NCI-H226 (cell line): ENCODE data around the gene TRNAU1AP.
"Not testable (repeated sequence)": the region's sequence is repeated elsewhere in the genome, so short reads cannot be mapped to it uniquely, and the experiment has no call there.

Experiments used
- DNase-seq: peaks from one replicate; pipeline ENCODE4 v3.0.0-alpha.2; 2015

TRNAU1AP gene

DNA sequence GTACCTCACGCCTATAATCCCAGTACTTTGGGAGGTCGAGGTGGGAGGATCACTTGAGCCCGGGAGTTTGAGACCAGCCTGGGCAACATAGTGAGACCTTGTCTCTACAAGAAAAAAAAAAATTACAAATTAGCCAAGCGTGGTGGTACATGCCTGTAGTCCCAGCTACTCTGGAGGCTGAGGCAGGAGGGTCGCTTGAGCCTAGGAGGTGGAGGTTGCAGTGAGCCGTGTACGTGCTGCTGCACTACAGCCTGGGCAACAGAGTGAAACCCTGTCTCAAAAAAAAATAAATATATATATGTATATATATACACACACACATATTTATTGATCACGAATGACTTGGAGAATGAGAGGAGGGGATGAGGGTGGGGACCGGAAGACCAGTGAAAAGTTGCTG lies 30.3 kb upstream of the TRNAU1AP start:
- not testable (repeated sequence) for DNase-seq

DNA sequence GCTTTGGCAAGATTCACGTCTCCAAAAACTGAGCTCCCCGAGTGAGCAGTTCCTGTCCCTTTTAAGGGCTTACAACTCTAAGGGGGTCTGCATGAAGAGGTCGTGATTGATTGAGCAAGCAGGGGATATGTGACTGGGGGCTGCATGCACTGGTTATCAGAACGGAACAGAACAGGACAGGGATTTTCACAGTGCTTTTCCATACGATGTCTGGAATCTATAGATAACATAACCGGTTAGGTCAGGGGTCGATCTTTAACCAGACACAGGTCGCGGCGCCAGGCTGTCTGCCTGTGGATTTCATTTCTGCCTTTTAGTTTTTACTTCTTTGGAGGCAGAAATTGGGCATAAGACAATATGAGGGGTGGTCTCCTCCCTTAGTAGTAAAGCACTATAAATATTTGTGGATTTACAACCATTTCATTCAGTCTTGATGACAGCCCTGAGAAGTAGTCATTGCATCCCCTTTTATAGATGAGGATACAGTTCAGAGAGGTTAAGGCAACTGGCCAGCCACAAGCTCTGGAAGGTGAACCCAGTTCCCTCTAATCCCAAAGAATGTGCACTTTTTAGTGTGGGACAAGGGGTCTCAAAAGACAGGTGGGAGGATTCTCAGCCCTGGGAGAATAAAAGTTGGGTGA lies 27.8 kb upstream of the TRNAU1AP start:
- not testable (repeated sequence) for DNase-seq

DNA sequence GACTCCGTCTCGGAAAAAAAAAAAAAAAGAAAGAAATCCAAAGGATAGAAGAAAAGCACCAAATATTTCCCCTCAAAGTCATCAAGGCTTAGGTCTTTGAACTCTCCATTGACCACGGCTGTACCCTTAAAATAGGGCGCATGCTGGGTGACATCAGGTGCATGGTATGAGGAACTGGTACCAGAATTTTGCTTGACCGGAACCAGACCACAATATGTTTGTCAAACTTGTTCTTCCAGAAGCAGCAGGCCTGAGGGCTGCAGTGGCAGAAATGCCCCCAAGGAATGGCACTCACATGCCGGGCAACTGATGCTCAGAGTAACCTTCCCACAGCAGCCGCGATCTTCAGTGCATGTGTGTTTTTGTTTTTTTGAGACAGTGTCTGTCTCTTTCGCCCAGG lies 26.0 kb upstream of the TRNAU1AP start:
- no peak for DNase-seq

DNA sequence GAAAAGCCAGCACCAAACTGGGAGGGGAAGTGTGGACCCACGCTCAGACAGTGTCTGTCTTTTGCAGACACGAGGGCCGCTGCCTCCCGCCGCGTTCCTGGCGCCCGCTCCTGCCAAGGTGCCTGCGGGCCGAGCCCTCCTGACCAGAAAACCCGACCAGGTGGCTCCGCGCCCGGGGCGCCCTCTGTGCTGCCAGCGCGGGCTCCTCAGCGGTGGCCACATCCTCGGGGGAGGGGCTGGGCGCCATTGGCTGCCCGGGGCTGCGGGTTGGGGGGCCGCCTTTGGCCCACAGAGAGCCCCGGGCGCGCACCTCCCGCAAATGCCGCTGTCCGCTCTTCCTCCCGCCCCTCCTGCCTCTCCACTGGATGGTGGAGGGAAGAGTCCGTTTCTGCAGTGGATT lies 22.4 kb upstream of the TRNAU1AP start:
- DNase-seq: no peak

DNA sequence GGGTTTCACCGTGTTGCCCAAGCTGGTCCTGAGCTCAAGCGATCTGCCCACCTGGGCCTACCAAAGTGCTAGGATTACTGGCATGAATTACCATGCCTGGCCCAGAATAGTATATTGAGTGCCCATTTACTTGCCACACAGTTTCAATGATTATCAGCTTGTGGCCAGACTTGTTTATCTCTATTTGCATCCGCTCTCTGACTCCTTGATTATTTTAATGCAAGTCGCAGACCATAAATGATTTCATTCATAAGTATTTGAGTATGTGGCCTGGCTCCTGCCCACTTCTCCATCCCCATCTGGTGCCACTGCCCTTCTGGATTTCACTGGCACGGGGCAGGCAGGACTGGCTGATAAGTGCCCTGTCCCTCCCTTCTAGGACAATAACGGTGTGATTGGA lies 18.2 kb upstream of the TRNAU1AP start:
- no peak for DNase-seq

DNA sequence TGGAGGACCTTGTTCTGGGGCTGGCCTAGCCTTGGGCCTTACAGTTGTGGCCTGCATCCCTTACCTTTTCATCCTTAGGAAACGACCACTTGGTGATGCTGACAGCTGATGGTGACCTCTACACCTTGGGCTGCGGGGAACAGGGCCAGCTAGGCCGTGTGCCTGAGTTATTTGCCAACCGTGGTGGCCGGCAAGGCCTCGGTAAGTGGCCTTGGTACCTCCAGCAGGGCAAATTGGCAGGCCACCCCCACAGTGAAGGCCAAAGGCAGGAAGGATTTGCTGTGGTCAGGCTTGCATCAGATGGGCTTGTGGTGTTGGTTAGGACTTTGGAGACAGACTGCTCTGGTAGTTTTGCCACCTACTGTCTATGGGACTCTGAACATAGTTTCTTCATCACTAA lies 17.7 kb upstream of the TRNAU1AP start:
- DNase-seq: no peak

DNA sequence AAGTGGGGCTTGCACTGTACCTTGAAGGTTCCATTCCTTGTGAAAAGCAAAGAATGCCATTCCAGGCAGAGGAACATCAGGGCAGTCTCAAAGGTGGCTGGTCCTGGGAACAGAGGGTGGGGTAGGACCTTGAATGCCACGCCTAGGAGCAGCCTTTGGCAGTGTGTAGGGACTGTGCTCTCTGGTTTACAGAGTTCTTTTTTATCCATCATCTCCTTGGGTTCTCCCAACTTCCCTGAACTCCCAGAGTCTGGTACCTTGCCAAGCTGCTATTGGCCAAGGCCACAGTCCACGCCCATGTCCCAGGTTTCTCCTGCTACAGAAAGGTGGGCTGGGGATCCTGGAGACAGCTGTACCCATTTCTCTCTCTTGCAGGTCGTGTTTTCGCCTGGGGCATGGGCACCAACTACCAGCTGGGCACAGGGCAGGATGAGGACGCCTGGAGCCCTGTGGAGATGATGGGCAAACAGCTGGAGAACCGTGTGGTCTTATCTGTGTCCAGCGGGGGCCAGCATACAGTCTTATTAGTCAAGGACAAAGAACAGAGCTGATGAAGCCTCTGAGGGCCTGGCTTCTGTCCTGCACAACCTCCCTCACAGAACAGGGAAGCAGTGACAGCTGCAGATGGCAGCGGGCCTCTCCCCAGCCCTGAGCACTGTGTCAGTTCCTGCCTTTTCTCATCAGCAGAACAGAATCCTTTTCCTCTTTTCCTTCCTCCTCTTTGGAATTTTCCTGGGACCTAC lies 15.3 kb upstream of the TRNAU1AP start:
- DNase-seq: no peak

DNA sequence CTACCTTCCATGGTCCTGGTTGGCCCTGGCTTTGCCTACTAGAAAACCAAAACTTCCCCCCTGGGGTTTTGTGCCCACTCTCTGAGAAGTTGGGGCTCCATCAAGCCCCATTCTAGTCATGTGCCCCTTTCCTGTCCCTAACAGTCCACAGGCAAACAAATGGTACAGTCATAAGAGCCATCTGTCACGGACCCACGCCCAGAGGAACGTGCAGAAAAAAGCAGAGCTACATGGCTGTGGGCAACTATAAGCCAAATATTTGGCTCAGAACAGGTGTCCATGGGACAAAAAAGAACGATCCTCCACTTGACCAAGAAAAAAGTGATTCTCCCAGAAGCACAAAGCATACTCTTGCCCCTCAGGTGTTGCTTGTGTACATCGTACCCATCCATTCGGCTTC lies 14.6 kb upstream of the TRNAU1AP start:
- DNase-seq: no peak

DNA sequence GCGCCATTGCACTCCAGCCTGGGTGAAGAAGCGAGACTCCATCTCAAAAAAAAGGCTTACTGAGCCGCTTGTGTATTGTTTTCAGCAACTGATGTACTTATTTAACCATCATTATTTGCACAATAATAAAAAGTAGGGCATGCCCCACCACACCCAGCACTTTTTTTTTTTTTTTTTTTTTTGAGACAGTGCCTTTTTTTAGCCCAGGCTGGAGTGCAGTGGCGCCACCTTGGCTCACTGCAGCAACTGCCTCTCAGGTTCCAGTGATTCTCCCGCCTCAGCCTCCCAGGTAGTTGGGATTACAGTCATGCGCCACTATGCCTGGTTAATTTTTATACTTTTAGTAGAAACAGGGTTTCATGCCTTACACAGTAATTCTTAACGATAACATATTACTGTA lies 12.2 kb upstream of the TRNAU1AP start:
- DNase-seq: no peak

DNA sequence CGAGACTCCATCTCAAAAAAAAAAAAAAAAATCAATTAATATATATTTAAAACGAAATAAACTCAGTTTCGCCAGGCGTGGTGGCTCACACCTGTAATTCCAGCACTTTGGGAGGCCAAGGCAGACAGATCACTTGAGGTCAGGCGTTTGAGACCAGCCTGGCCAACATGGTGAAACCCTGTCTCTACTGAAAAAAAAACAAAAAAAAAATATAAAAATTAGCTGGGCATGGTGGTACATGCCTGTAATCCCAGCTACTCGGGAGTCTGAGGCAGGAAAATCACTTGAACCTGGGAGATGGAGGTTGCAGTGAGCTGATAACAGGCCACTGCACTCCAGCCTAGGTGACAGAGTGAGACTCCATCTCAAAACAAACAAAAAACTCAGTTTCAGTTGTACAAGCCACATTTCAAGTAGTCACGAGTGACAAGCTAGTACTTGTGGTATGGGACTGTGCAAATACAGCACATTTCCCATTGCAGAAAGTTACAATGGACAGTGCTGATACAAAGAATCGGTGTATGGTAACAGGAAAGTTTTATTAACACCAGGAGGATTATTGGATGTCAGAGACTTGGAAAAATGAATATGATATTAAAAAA lies 11.4 kb upstream of the TRNAU1AP start:
- not testable (repeated sequence) for DNase-seq

DNA sequence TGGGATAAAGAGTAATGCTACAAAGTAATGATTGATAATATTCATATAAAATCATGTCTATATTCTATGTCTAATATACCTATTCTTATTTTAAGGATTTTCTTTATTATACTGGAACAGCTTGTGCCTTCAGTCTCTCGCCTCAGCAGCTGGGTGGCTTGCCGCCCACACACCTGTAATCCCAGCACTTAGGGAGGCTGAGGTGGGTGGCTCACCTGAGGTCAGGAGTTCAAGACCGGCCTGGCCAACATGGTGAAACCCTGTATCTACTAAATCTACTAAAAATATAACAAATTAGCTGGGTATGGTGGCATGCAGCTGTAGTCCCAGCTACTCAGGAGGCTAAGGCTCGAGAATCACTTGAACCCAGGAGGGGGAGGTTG lies 7.6 kb upstream of the TRNAU1AP start:
- no peak for DNase-seq

DNA sequence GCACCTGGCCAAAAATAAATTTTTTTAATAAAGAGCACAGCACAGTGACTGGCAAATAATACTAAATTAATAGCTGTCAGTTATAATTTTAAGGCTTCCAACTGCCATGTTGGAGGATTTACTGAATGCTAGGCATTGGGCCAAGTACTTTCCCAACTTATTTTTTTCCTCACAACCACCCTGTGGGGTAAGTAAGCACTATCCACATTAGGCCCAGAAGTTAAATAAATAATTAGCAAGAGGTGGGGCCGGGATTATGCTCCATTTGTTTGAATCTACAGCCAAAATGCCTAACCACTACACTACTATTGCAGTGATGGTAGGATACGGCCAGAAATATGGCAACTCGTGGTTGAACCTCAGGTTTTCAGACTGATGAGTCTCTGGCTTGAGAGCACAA lies 4.6 kb upstream of the TRNAU1AP start:
- no peak for DNase-seq

DNA sequence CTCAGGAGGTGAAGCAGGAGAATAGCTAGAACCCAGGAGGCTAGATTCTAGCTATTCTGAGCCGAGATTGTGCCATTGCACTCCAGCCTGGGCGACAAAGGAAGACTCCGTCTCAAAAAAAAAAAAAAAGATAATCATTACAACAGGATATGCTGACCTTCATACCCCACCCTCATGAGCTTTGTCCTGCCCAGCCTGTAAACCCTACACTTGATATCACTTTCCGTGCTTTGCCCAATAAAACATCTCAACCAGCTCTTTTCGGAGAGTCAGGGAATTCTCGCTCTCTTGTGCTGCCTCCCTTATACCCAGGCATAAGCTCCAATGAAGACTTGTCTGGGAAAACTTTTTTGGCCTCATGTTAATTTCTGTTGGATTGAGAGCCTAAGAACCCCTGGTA lies 1.5 kb upstream of the TRNAU1AP start:
- DNase-seq: no peak

DNA sequence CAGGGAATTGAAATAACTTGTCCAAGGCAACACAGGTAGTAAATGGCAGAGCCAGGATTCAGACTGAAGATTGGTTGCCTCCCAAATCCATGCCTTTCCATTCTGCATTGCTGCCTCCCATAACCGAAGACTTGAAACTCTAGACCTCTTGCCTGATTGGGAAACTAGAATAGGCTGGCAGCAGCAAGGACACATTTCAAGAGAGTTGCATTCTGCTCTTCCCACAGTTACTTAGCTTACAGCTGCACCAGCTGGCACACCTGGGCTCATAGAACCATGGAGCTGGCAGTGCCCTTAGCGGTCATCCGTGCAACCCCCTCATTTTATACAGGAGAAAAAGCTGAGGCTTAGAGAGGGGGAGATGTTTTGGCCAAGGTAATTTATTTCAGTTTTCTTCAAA lies 8.0 kb downstream of the TRNAU1AP start:
- no peak for DNase-seq

DNA sequence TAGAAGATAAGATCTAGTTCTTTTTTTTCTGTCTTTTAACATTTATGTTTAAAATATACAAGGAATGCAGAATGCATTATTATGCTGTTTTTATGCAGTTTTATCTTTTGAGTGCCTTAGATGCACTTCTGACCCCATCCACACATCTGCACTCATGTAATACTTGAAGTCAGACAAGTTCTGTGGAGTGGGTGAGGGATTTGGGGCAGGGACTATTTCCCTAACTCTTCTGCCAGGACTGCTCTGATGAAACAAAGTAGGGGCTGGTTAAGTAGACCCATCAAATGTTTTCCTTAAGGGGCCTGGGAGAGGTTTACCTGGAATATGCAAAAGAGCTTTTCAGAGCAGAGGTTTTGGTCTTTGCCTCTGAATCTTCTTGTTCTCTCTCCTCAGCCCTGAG lies 11.4 kb downstream of the TRNAU1AP start:
- no peak for DNase-seq

DNA sequence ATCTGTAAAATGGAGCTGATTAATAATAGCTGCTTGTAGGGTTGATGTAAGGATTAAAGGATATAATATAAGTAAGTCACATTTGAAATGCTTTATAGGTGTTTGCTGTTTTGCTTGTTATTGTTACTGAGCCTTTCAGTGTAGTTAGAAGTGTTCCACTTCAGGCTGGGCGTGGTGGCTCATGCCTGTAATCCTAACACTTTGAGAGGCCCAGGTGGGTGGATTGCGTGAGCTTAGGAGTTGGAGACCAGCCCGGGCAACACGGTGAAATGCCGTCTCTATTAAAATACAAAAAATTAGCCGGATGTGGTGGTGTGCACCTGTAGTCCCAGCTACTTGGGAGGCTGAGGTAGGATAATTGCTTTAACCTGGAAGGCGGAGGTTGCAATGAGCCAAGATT lies 12.2 kb downstream of the TRNAU1AP start:
- no peak for DNase-seq

DNA sequence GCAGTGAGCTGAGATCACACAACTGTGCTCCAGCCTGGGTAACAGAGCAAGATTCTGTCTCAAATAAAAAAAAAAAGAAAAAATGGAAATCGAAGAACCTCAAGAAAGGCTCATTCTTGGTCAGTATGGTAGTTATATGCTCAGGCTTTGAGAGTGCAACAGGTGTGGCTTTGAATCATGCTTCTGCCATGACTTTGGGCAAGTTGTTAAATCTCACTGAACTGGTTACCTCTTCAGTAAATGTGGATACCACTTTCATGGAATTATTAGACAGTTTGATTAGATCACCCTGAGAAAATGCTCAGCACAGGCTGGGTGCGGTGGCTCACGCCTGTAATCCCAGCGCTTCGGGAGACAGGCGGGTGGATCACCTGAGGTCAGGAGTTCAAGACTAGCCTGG lies 12.8 kb downstream of the TRNAU1AP start:
- DNase-seq: no peak

DNA sequence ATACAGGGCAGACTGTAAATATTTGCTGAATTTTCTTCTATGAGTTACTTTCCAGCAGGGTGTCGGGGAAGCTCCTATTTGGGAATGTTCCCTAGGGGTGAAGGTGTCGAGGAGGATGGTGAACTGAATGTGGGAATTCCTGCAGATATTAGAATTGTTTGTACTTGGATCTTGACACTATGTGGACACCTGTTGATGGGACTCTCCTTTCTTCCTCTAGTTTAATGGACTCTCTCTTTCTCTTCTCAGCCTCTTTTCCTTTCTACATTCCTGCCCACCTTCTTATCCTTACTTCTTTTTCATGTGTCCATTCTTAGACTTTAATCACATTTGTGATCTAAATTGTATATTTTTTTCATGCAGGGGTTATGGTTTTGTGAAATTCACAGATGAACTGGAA lies 14.0 kb downstream of the TRNAU1AP start:
- DNase-seq: no peak

DNA sequence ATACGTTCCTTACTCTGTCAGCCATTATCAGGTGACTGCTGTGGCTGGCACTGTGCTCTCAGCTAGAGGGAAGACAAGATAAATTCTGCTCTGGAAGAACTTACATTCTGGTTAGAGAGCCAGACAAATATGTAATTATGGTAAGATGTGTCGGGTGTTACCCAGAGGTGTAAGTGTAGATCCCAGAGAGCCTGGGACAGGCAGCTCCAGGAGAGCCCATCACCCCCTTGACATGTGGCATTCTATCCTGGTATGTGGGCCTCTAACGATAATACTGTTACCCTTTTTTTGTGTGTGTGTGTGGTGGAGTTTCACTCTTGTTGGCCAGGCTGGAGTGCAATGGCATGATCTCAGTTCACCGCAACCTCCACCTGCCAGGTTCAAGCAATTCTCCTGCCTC lies 19.0 kb downstream of the TRNAU1AP start:
- no peak for DNase-seq

DNA sequence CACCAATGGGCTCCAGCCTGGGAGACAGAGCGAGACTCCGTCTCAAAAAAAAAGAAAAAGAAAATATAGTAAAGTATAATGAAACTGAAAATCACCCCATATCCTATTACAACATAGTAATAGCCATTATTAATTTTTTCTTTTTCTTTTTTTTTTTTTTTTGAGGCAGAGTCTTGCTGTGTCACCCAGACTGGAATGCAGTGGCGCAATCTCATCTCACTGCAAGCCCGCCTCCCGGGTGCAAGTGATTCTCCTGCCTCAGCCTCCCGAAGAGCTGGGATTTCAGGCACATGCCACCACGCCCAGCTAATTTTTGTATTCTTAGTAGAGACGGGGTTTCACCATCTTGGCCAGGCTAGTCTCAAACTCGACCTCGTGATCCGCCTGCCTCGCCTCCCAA lies 20.0 kb downstream of the TRNAU1AP start:
- DNase-seq: peak; percentile 67

DNA sequence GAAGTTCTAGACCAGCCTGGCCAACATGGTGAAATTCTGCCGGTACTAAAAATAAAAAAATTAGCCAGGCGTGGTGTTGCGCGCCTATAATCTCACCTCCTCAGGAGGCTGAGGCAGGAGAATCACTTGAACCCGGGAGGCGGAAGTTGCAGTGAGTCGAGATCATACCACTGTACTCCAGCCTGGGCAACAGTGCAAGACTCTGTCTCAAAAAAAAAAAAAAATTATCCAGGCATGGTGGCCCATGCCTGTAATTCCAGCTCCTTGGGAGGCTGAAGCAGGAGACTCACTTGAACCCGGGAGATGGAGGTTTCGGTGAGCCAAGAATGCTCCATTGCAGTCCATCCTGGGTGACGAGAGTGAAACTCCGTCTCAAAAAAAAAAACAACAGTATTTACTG lies 20.7 kb downstream of the TRNAU1AP start:
- DNase-seq: no peak

DNA sequence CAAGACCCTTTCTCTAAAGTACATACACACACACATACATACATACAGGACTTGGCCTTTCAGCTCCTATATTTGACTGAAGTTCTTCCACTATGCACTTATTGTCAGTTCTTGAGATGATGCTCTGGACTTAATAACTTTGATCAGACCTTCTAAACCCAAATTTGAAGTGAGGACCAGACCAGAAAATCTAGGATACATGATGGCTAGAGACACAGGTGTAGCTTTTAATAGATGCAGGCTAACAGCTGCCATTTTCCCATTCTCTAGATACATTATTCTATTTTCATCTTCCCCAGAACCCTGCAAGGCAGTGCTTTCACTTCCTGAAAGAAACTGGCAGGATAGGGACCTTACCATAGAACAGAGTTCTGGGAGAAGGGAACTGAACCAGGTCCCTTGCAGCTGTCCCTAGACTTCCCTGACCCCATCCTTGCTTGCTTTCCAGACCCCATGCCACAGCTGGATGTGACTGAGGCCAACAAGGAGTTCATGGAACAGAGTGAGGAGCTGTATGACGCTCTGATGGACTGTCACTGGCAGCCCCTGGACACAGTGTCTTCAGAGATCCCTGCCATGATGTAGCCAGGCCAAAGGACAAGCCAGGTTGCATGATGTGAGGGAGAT lies 24.3 kb downstream of the TRNAU1AP start:
- no peak for DNase-seq

DNA sequence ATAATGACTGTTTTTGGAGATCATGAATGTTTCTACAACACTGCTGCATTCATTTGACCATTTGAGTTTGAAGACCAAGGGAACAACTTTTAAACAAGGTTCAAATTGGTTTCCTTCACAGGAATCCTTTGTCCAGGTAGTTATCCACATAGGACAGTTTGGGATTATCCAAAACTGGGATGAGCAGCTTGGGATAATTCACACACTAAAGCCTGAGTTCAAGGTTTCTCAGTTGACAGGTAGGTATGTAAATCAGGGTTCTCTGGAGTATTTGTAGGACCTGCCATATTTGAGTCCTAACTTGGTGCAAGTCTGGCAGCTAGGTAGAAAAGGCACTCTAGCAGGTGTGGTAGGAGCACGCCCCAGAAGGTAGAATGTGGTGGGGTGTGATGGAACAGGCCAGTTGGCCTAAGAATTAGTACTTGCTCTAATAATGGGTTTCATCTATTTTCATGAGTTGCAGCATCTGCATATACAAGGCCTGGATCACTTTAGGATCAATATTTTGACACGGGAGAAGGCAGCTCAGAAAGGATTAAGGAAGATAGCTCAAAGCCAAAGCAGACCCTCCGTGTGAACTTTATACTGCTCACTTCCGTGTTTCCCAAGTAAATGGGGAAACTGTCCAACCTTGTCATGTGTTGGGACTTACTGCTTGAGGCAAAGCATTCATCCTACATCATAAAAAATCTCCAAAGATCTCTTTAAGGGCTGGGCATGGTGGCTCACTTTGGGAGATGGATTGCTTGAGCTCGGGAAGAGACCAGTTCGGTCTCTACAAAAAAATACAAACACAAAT lies 25.1 kb downstream of the TRNAU1AP start:
- no peak for DNase-seq
